Type B pancreatic cell (in vitro differentiated cells): ENCODE data around the gene LSM14B. TPM values are rescaled to one million over a fixed set of nuclear protein-coding genes. Genes with fewer than 3 reads are reported as not detected.

ENCODE experiments used
- DNase-seq: peaks from one replicate; pipeline ENCODE4 v3.0.0; 2021; ENCODE audit warnings: mixed read lengths; ENCODE audit not compliant: unreplicated experiment; ENCODE audit errors: extremely low spot score
- H3K27ac Mint-ChIP-seq: 2 replicates; pipeline ENCODE4 v1.8.0; 2021; ENCODE audit warnings: mild to moderate bottlenecking, mixed read lengths
- H3K27me3 Mint-ChIP-seq: 2 replicates; pipeline ENCODE4 v1.8.0; 2021; ENCODE audit warnings: mixed read lengths
- H3K36me3 Mint-ChIP-seq: 2 replicates; pipeline ENCODE4 v1.8.0; 2021; ENCODE audit warnings: mixed read lengths
- H3K4me1 Mint-ChIP-seq: one replicate; pipeline ENCODE4 v1.8.0; 2021; ENCODE audit warnings: mixed read lengths; ENCODE audit not compliant: unreplicated experiment
- H3K4me3 Mint-ChIP-seq: 2 replicates; pipeline ENCODE4 v1.8.0; 2021; ENCODE audit warnings: mild to moderate bottlenecking, mixed read lengths
- H3K9me3 Mint-ChIP-seq: 2 replicates; pipeline ENCODE4 v1.8.0; 2021; ENCODE audit warnings: mixed read lengths
- total RNA-seq: library from RNA; stranded (reverse); gene quantifications from 2 replicates; pipeline ENCODE4 v1.2.1, GENCODE V29; 2021; ENCODE audit warnings: low replicate concordance
- TF ChIP-seq, protein P1 (sequence below): fragments of 200-600 bp; sonication (generic); conservative IDR thresholded peaks from 2 replicates; pipeline ENCODE4 v1.5.0; 2021; ENCODE audit warnings: antibody characterized with exemption, mild to moderate bottlenecking

LSM14B gene
- total RNA-seq, 1 donor from 2014 or later, result 66.3 TPM

GRCh38 chr20:62176866-62177265 is 54.6 kb downstream of the LSM14B start:
- H3K9me3 Mint-ChIP-seq, result no peaks in the 10 kb centered on the region
- no peak for DNase-seq
- H3K27ac Mint-ChIP-seq, result no peak overlapping the region
- H3K4me1 Mint-ChIP-seq, result peaks cover 3% of the 10 kb centered on the region
- no peaks in the 10 kb centered on the region for H3K27me3 Mint-ChIP-seq
- TF ChIP-seq, protein P1, sequence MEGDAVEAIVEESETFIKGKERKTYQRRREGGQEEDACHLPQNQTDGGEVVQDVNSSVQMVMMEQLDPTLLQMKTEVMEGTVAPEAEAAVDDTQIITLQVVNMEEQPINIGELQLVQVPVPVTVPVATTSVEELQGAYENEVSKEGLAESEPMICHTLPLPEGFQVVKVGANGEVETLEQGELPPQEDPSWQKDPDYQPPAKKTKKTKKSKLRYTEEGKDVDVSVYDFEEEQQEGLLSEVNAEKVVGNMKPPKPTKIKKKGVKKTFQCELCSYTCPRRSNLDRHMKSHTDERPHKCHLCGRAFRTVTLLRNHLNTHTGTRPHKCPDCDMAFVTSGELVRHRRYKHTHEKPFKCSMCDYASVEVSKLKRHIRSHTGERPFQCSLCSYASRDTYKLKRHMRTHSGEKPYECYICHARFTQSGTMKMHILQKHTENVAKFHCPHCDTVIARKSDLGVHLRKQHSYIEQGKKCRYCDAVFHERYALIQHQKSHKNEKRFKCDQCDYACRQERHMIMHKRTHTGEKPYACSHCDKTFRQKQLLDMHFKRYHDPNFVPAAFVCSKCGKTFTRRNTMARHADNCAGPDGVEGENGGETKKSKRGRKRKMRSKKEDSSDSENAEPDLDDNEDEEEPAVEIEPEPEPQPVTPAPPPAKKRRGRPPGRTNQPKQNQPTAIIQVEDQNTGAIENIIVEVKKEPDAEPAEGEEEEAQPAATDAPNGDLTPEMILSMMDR, result no peak
- peaks cover 6% of the 10 kb centered on the region for H3K36me3 Mint-ChIP-seq
- no peak overlapping the region for H3K4me3 Mint-ChIP-seq

GRCh38 chr20:62177307-62177706 is 55.0 kb downstream of the LSM14B start:
- no peaks in the 10 kb centered on the region for H3K27me3 Mint-ChIP-seq
- H3K9me3 Mint-ChIP-seq, result no peaks in the 10 kb centered on the region
- H3K4me1 Mint-ChIP-seq, result peaks cover 7% of the 10 kb centered on the region
- no peak overlapping the region for H3K27ac Mint-ChIP-seq
- DNase-seq, result no peak
- TF ChIP-seq, protein P1, result no peak
- peaks cover 6% of the 10 kb centered on the region for H3K36me3 Mint-ChIP-seq
- no peak overlapping the region for H3K4me3 Mint-ChIP-seq

GRCh38 chr20:62178316-62179161 is 56.3 kb downstream of the LSM14B start:
- H3K4me3 Mint-ChIP-seq, result no peak overlapping the region
- no peak overlapping the region for H3K27ac Mint-ChIP-seq
- H3K4me1 Mint-ChIP-seq, result peaks cover 9% of the 10 kb centered on the region
- H3K27me3 Mint-ChIP-seq, result no peaks in the 10 kb centered on the region
- H3K36me3 Mint-ChIP-seq, result peaks cover 6% of the 10 kb centered on the region
- no peak for DNase-seq
- no peaks in the 10 kb centered on the region for H3K9me3 Mint-ChIP-seq
- TF ChIP-seq, protein P1, result no peak

- peaks cover 14% of the 10 kb centered on the region for H3K4me1 Mint-ChIP-seq
- H3K27ac Mint-ChIP-seq, result no peak overlapping the region
- peaks cover 4% of the 10 kb centered on the region for H3K36me3 Mint-ChIP-seq
- TF ChIP-seq, protein P1, result no peak
- H3K9me3 Mint-ChIP-seq, result no peaks in the 10 kb centered on the region
- no peaks in the 10 kb centered on the region for H3K27me3 Mint-ChIP-seq
- H3K4me3 Mint-ChIP-seq, result no peak overlapping the region
- no peak for DNase-seq
These were observed 56.9 kb downstream of the LSM14B start for GRCh38 chr20:62179162-62179504.

DNA sequence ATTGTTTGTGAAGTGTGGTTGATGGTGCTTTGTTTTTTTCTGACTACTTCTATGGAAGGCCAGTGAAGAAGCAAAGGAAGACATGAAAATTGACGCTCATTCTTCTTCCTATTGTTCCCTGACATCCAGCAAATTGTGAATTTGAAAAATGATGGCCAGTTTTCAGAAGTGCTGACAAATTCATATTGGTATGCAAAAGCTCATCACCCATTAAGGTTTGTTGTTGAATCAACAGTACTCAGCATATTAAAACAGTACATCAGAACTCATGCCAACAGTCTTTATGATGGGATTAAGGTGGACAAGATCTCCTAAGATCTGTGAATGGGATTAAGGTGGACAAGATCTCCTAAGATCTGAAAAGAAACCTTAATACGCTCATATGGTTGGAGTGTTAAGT is 59.5 kb downstream of the LSM14B start:
- Mint-ChIP-seq H3K36me3 (no peaks in the 10 kb centered on the region), H3K27ac (peak overlapping the region; percentile 96), H3K27me3 (no peaks in the 10 kb centered on the region), H3K9me3 (no peaks in the 10 kb centered on the region), H3K4me3 (peak overlapping the region; percentile 94), H3K4me1 (peaks cover 22% of the 10 kb centered on the region)
- TF ChIP-seq, protein P1, result no peak
- no peak for DNase-seq
